BE2C (cell line): ENCODE results near the gene ZBTB40.
A peak's percentile ranks its signal among the peaks of the same experiment; 100 is the strongest.

Experiments
- DNase-seq: peaks from one replicate; pipeline ENCODE4 v3.0.0-alpha.2; 2020
- H3K27me3 ChIP-seq: fragments of 250-450 bp; sonication (Bioruptor Pico); 2 replicates; pipeline ENCODE4 v1.5.1; 2020; ENCODE audit warnings: mild to moderate bottlenecking
- H3K36me3 ChIP-seq: fragments of 250-450 bp; sonication (Bioruptor Pico); 2 replicates; pipeline ENCODE4 v1.5.1; 2020; ENCODE audit warnings: mild to moderate bottlenecking
- H3K4me1 ChIP-seq: fragments of 250-450 bp; sonication (Bioruptor Pico); 2 replicates; pipeline ENCODE4 v1.5.1; 2020
- H3K4me3 ChIP-seq: 2 replicates; pipeline ENCODE4 v1.5.1; 2011; ENCODE audit warnings: low read depth, low read length
- H3K9me3 ChIP-seq: fragments of 250-450 bp; sonication (Bioruptor Pico); 2 replicates; pipeline ENCODE4 v1.5.1; 2020
- TF ChIP-seq, protein P1 (sequence below): IDR thresholded peaks from 2 replicates; pipeline ENCODE4 v1.5.1; 2012; ENCODE audit warnings: mild to moderate bottlenecking, low read depth, low read length

Gene ZBTB40

DNA sequence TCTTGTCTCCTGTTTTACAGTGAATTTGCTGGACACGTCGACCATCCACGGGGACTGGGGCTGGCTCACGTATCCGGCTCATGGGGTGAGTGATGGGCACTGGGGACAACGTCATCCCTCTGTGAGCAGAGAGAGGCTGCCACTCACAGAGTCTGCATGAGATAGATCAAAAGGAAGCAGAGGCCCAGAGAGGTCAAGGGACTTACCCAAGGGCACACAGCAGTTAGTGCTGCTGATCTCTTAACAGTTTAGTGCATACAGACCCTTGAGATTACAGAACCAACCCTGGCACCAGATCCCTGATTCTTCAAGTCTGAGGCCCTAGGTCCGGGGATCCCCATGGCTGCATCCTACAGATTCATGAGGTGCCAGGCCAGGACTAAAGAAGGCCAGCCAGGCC lies 117.6 kb downstream of the ZBTB40 start:
- TF ChIP-seq, protein P1, sequence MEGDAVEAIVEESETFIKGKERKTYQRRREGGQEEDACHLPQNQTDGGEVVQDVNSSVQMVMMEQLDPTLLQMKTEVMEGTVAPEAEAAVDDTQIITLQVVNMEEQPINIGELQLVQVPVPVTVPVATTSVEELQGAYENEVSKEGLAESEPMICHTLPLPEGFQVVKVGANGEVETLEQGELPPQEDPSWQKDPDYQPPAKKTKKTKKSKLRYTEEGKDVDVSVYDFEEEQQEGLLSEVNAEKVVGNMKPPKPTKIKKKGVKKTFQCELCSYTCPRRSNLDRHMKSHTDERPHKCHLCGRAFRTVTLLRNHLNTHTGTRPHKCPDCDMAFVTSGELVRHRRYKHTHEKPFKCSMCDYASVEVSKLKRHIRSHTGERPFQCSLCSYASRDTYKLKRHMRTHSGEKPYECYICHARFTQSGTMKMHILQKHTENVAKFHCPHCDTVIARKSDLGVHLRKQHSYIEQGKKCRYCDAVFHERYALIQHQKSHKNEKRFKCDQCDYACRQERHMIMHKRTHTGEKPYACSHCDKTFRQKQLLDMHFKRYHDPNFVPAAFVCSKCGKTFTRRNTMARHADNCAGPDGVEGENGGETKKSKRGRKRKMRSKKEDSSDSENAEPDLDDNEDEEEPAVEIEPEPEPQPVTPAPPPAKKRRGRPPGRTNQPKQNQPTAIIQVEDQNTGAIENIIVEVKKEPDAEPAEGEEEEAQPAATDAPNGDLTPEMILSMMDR = no peak
- Histone ChIP-seq H3K36me3 (no peaks in the 10 kb centered on the region), H3K4me1 (peaks cover 12% of the 10 kb centered on the region), H3K27me3 (no peaks in the 10 kb centered on the region), H3K9me3 (no peaks in the 10 kb centered on the region), H3K4me3 (no peak overlapping the region)
- no peak for DNase-seq

DNA sequence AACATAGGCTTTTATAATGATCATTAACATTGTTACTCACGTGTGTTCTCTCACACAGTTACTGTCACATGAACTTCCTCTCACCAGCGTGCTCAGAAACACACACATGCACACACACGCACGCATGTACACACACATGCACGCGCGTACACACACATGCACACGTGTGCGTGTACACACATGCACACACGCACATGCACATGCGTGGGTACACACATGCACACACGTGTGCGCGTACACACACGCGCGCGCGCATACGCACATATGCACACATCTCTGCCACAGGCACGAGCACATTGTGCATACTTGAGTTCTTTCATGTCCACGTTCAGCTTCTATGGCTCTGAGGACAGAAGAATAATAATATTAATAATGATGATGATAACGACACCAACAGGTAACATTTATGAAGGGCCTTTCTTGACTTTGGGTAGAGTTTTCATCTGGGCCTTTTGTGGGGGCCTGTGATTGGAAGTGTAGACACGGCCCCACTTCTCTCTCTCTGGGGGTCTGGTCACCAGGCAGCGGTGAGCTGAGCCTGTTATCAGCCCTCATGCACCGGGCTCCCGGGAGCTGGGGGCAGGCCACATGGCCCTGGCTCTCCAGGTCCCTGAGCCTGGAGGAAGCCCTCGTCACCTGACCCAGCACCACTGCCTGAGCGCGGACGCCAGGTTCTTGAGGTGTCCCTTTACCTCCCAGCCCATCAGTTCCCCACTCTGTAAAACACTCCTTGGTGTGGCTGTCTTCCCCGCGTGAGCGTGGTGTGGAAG lies 118.7 kb downstream of the ZBTB40 start:
- Histone ChIP-seq H3K9me3 (no peaks in the 10 kb centered on the region), H3K4me1 (peaks cover 12% of the 10 kb centered on the region), H3K36me3 (no peaks in the 10 kb centered on the region), H3K4me3 (no peak overlapping the region), H3K27me3 (no peaks in the 10 kb centered on the region)
- peak; percentile 59 for DNase-seq
- TF ChIP-seq, protein P1 = no peak

DNA sequence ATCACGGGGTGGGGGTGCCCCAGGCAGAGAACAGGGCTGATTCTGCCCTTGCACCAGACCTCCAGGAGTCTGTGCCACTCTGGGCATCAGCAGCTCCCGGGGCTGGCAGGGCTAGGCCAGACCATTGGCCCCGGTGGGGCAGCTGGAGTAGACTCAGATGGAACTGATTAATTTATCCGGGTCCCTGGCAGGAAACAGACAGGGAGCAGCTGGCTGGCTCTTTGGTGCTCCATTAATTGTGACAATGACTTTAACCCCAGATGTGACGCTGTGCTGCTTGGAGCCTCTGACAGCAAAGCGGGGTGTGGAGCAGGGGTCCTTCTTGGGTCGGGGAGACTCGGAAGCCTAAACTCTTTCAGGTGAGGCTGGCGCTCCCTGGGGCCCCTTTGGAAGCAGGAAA lies 121.2 kb downstream of the ZBTB40 start:
- Histone ChIP-seq H3K4me3 (no peak overlapping the region), H3K4me1 (peaks cover 12% of the 10 kb centered on the region), H3K27me3 (no peaks in the 10 kb centered on the region), H3K36me3 (no peaks in the 10 kb centered on the region), H3K9me3 (no peaks in the 10 kb centered on the region)
- TF ChIP-seq, protein P1 = no peak
- peak; percentile 72 for DNase-seq

DNA sequence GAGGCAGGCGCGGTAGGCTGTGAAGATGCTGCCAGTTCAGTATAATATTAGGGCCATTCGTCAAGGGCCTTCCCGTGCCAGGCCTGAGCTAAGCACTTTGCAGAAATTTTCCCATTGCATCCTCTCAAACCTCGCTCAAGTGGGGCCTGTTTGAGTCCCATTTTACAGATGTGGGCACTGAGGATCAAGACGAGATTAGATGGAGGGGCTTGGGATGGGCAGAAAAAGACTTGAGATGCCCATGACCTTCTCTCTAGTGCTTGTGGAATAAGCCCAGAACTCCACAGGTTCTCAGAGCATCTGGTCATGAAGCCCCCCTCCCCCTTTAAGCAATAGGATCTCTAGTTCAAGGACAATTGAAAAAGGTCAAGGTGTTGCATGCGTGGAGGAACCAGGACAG lies 121.6 kb downstream of the ZBTB40 start:
- H3K4me1 ChIP-seq = peaks cover 12% of the 10 kb centered on the region
- no peak overlapping the region for H3K4me3 ChIP-seq
- no peaks in the 10 kb centered on the region for H3K36me3 ChIP-seq
- TF ChIP-seq, protein P1 = no peak
- no peaks in the 10 kb centered on the region for H3K27me3 ChIP-seq
- no peak for DNase-seq
- H3K9me3 ChIP-seq = no peaks in the 10 kb centered on the region

DNA sequence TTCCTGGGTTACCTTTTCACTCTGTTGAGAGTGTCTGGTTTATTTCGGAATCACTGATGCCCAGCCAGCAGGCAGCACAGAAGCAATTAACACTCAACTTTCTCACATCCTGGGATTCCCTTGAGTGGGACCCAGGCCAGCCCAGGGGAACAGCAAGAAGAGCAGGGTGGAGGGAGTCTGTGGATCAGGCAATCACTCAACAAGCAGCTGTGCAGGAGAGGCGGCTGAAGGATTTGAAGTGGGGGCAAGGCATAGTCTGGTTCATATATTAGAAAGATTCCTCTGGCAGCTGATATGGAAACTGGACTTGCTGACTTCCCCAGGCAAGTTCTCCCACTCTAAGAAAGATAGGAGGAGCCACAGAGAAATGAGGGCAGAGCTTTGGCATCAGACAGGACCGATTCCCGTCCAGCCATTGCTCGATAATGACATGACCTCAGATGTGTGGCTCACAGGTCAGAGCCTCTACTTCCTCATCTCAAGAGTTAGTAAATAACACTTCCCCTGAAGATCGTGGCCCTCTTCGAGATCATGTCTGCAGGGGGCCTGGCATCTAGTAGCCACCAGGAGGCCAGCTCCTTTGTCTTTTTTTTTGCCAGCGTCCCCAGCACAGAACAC lies 124.0 kb downstream of the ZBTB40 start:
- Histone ChIP-seq H3K27me3 (no peaks in the 10 kb centered on the region), H3K4me1 (peaks cover 11% of the 10 kb centered on the region), H3K36me3 (no peaks in the 10 kb centered on the region), H3K9me3 (no peaks in the 10 kb centered on the region), H3K4me3 (no peak overlapping the region)
- TF ChIP-seq, protein P1 = no peak
- DNase-seq = no peak

DNA sequence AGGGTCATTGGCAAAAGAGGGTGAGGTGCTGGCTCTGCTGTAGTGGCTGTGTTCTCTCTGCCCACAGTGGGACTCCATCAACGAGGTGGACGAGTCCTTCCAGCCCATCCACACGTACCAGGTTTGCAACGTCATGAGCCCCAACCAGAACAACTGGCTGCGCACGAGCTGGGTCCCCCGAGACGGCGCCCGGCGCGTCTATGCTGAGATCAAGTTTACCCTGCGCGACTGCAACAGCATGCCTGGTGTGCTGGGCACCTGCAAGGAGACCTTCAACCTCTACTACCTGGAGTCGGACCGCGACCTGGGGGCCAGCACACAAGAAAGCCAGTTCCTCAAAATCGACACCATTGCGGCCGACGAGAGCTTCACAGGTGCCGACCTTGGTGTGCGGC lies 124.5 kb downstream of the ZBTB40 start:
- TF ChIP-seq, protein P1 = no peak
- DNase-seq = no peak
- Histone ChIP-seq H3K27me3 (no peaks in the 10 kb centered on the region), H3K4me3 (no peak overlapping the region), H3K36me3 (no peaks in the 10 kb centered on the region), H3K4me1 (peaks cover 8% of the 10 kb centered on the region; the same call in 1 of the 2 replicates), H3K9me3 (no peaks in the 10 kb centered on the region)
